ENCODE results near the gene ZFP36. TPM values are rescaled to one million over a fixed set of nuclear protein-coding genes. Genes with fewer than 3 reads are reported as not detected.

Gene ZFP36
- total and polyA plus RNA-seq, 2 donors (not counting 1 experiment from before 2014, with no cell fraction given): 260 to 1,633 TPM

GRCh38 chr19:39401549-39402345, 4.9 kb upstream of the ZFP36 start:
- H3K9ac ChIP-seq (ENCODE audit: low read length): peak overlapping the region; percentile 98
- peak overlapping the region; percentile 100 for H3K4me2 ChIP-seq (replicated peaks; ENCODE audit: low read depth, low read length, poor library complexity, severe bottlenecking)
- peaks cover 0 to 9% of the 10 kb centered on the region in 2 experiments for H3K36me3 ChIP-seq (replicated peaks in 1 of 2; ENCODE audit: control extremely low read depth in 1 of 2, control insufficient read depth in 1 of 2, extremely low read depth in 1 of 2, insufficient read depth in 2 of 2, low read length in 1 of 2)
- no peak for TF ChIP-seq EZH2 (IDR thresholded peaks at IDR 0.05; ENCODE audit: borderline replicate concordance, insufficient read depth, low read depth, low read length, poor library complexity, severe bottlenecking)
- TF ChIP-seq CTCF (IDR thresholded peaks at IDR 0.05): no peak
- Mint-ChIP-seq H3K27me3 (no peaks in the 10 kb centered on the region), H3K27ac (peak overlapping the region; percentile 96), H3K9me3 (ENCODE audit: insufficient read depth) (no peaks in the 10 kb centered on the region), H3K4me3 (peak overlapping the region; percentile 94), H3K4me1 (peaks cover 80% of the 10 kb centered on the region)
- peaks cover 72 to 91% of the 10 kb centered on the region in 2 donors for H3K4me1 ChIP-seq (ENCODE audit: control insufficient read depth in 2 of 2, insufficient read depth in 2 of 2, low read length in 2 of 2)
- 25% methylated on average over 17 of the region's 25 CpGs for WGBS (ENCODE audit: insufficient coverage)
- no peaks in the 10 kb centered on the region for H3K27me3 ChIP-seq (replicated peaks in 1 of 4; ENCODE audit: control extremely low read depth in 1 of 4, control insufficient read depth in 3 of 4, insufficient read depth in 4 of 4, low read length in 3 of 4)
- DNase-seq: peak; percentile 88
- peaks cover 65% of the 10 kb centered on the region for H3K79me2 ChIP-seq (ENCODE audit: control insufficient read depth, insufficient read depth, low read length)
- ATAC-seq (ENCODE audit: low read depth): peak; percentile 29
- ChIA-PET POLR2A (interaction anchor here (0.6 to 8.8 kb wide), 10 partner anchors 7 to 1025 kb away, joined by 3 to 74 read pairs (median 5); partner anchors contain the start of genes MED29, PAF1, PLEKHG2 and RPS16), CTCF (interaction anchor here (0.7 to 8.9 kb wide), 11 partner anchors 7 to 280 kb away, joined by 3 to 260 read pairs (median 6); partner anchors contain the start of genes EID2B, MED29, PAF1 and PLEKHG2)
- peaks cover 0 to 17% (median 0%) of the 10 kb centered on the region in 3 donors for H3K9me3 ChIP-seq (ENCODE audit: control extremely low read depth in 1 of 3, control insufficient read depth in 2 of 3, insufficient read depth in 1 of 3, low read length in 2 of 3)
- peak overlapping the region; percentile 100 for H3K27ac ChIP-seq (ENCODE audit: low read length in 2 of 2)
- peaks cover under 1% of the 10 kb centered on the region for H4K20me1 ChIP-seq (ENCODE audit: control insufficient read depth, insufficient read depth, low read length, poor library complexity, severe bottlenecking)
- H3K4me3 ChIP-seq (ENCODE audit: control extremely low read depth in 1 of 5, extremely low read depth in 1 of 5, insufficient read depth in 1 of 5, low read depth in 2 of 5, low read length in 4 of 5): peak overlapping the region in 4 of 5 experiments; percentile 63 to 91 (median 77)
- intact Hi-C loops (cut with micrococcal nuclease): loop anchor here (1.0 to 10.0 kb wide), 2 partner anchors 9 to 537 kb away; no protein-coding TSS in a partner anchor
- no peak overlapping the region for H2AFZ ChIP-seq (ENCODE audit: insufficient read depth, low read depth, low read length, poor library complexity, severe bottlenecking)

Measured in B cell (primary cell).